ENCODE results near the gene APOC3.
"Not testable (repeated sequence)": the region's sequence is repeated elsewhere in the genome, so short reads cannot be mapped to it uniquely, and the experiment has no call there.

Gene APOC3

DNA sequence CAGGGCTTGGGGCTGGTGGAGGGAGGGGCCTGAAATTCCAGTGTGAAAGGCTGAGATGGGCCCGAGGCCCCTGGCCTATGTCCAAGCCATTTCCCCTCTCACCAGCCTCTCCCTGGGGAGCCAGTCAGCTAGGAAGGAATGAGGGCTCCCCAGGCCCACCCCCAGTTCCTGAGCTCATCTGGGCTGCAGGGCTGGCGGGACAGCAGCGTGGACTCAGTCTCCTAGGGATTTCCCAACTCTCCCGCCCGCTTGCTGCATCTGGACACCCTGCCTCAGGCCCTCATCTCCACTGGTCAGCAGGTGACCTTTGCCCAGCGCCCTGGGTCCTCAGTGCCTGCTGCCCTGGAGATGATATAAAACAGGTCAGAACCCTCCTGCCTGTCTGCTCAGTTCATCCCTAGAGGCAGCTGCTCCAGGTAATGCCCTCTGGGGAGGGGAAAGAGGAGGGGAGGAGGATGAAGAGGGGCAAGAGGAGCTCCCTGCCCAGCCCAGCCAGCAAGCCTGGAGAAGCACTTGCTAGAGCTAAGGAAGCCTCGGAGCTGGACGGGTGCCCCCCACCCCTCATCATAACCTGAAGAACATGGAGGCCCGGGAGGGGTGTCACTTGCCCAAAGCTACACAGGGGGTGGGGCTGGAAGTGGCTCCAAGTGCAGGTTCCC is at the start of gene APOC3:
APOC3 (plus strand) TSS at position 383 of the 659 bp plus-strand sequence. CDS start 676 bp downstream, outside the sequence.
- no peak for DNase-seq

DNA sequence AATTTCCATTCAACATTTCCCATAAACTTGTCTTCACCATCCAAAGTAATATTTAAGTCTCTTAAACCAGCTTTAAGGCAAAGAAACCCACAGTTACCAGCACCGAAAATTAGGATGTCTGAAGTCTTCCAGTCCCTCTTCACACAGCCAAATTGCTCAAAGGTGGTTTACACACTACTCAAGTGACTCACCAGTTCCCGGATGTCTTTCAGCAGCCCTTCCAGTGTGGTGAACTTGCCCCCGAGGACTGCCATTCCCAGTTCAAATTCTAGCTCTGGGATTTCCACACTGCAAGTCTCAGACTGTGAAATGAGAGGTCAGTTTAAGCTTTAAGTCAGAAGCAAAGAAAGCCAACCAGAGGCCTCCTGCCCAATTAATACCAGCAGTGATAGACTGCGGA is 47.0 kb upstream of the APOC3 start:
- DNase-seq = no peak

DNA sequence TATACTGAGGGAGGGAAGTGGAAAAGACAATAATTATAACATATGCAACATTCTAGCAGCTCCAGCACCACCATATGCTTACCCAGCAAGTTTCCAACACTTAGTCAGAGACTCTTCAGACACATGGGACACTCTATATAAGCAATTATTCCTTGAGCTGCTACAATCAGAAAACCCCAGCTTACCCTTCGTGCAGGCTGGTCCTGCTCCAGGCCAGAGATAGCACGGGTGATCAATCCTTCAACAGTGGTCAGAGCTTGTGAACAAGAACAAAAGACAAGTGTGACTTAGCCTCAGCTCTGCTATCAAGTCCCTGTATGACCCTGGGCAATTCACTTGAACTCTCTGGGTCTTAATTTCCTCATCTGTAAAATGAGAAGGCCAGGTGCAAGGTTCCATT is 43.4 kb upstream of the APOC3 start:
- no peak for DNase-seq

DNA sequence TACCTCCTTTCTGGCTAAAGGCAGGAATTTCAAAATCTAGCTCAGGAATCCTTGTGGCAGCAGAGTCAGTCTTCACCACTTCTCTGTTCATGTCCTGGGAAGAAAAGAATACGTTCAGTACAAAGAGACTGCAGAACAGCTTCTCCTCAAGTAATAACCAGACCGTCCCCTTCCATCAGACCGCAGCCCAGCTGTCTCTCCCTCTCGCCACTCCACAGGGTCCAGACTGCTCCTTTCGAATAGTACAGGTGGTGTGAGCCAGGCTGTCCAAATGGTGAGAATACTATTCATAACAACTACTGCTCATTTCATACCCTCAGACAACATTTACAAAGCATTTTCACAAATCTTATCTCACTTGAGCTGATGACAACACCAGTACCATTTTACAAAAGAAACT is 42.7 kb upstream of the APOC3 start:
- DNase-seq = no peak

DNA sequence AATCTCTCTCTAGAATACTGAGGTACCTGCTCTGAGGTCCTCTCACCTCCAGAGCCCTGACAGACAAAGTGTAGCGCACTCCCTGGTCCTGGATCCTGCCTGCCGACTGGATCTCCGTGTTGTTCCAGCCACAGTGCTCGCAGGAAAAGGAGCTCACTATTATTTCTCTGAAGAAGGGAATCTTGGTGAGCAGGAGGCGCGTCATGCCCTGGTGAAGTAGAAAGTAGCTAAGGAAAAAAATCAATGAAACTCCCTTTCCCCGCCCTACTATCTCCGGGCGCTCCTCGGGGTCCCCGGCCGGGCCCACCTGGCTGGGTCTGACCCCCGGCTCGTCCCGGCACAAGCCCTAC is 42.3 kb upstream of the APOC3 start:
- DNase-seq = no peak

DNA sequence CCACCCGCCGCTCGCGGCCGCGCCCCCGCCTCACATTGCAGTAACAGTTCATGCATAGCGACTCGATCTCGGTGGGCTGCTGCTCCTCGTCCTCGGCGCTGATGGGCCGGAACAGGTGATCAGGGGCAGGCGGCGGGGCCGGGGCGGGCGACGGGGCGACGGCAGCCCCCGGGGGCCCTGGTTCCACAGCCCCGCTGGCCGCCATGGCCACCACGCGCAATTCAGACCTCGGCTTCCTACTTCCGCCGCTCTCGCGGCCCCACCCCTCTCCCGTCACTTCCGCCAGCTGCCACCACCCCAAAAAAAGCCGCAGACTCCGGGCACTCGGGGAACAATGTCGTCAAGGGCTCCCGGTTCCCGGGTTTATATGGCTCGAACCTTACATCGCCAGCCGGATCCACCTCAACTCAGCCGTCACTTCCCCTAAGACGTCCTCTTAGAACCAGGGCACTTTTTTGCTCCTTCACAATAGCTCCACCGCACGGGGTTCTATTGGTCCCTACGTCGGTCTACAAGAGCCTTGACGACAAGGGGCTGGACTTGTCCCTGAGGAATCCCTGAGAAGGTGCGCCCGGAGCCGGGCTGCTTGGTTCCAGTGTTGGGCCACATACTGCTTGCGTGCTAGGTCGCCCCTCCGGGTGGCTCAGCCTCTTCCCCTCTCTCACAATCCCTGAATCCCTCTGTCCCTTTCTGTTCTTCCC is 41.8 kb upstream of the APOC3 start, which contains the start of gene ZPR1:
ZPR1 (minus strand) TSS at position 238 of the 701 bp plus-strand sequence; CDS start at position 205, 33 bp downstream.
- peak; percentile 87 for DNase-seq

DNA sequence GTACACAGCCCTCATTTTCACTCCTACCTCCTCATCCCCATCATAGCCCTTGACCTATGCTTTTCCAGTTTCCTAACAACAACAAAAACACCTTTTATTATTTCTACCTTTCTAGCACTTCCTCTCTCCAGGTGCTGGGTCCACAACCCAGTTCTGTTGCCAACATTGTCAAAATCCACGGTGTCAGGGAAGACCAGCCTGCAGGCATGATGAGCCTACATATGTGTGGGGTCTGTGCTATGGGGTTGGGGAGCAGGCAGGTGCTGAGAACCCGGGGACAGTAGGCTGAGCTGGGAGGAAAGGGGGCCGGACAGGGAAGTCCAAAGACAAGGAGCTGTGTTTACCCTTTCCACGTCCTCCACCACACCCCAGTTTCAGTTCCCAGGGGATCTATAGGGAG is 41.2 kb upstream of the APOC3 start:
- DNase-seq = no peak

DNA sequence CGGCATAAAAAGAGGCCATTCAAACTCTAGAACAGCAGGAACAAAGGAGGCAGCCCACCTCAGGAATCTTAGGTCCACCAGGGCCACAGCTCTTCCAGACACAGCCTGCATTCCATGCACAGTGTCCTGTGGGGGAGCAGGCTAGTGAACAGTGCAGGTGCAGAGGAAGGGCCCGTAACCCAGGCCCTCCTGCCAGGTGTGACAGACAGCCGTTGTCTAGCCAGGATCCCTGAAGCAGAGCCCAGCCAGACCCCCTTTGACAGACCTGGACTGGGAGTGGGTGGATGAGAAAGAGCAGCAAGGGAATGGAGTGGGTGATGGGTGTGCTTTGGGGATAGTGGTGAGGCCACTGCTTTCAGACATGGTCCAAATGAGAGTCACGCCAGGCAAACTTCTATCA is 40.7 kb upstream of the APOC3 start:
- DNase-seq = no peak

DNA sequence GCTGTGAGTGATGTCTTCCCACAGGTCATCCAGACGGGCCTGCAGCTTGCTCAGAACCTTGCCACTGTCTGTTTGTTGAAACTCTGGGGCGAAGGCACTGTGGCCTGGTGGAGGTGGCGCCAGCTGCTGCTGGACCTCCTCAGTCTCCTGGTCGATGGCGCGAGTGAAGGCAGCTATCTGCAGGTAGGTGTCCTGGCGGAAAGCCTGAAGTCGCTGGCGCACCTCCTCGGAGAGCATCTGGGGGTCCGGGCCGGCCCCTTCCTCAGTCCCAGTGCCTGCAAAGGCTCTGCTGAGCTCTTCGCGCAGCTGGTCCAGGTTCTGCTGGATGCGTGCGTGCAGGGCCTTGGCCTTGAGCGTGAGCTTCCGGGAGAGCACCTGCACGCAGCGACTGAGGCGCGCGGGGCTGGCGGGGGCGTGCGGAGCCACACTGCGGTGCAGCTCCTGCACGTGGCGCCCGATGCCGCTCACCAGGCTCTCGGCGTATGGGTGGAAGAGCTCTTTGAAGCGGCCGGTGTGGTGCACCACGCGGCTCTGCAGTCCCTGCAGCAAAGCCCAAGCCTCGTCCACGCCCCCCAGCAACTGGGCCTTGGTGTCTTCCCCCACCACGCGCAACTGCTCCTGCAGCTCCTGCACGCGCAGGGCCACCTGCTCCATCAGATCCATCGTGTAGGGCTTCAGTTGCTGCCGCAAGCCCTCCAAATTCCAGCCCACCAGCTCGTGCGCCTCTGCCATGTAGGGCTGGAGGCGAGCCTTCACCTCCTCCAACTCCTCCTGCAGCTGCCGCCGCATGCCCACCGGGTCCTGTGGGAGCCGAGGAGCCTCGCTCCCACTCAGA is 39.3 kb upstream of the APOC3 start:
- no peak for DNase-seq

DNA sequence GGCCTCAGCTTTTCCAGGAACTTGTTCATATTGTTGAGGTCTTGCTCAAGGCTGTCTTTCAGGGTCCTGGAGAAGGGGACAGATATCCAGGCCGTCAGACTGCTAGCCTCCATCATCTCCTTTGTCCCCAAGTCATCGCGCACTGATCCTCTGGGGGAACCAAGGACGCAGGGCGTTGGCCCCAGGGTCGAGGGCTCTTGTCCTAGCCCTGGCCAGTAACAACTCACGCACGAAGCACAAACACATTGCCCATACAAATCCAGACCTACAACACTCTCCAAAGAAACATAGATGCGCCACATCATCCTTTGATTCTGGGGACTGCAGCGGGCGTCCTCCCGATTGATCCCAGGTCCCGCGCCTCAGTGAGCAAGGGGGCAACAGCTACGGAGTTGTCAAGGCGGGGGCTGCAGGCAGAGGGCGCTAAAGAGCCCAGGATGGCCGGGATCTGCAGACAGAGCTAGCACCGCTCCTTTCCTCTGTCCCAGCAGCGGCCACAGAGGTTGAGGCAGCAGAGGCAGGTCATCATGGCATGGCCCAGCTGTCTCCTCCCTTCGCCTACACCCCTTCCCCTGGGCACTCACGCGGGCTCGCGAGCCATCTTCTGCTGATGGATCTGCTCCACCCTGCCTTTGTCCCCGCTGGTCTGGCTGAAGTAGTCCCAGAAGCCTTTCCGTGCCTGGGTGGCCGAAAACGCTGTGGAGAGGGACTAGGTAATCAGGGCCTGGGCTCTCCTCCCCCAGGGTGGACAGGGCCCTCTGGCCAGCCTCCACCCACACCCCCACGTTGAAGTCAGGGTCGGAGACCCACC is 38.5 kb upstream of the APOC3 start:
- DNase-seq = peak; percentile 79

DNA sequence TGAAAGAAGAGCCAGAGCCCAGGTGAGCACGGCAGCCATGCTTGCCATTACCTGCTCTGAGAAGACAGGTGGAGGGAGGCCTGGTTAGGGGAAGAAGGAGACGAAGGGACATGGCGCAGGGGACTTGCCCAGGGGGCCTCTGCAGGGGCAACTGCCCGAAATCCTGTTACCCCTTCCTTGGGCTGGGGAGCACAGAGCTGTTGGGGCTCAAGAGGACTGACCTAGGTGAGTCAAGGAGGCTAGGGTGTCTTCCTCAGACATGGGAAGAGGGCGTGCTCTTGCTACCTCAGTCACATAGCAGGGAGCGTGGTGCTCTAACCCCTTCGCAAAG is 37.9 kb upstream of the APOC3 start, which contains the start of gene APOA5:
APOA5 (minus strand) TSS at position 67 of the 331 bp plus-strand sequence; CDS start at position 48, 19 bp downstream.
- DNase-seq = no peak

DNA sequence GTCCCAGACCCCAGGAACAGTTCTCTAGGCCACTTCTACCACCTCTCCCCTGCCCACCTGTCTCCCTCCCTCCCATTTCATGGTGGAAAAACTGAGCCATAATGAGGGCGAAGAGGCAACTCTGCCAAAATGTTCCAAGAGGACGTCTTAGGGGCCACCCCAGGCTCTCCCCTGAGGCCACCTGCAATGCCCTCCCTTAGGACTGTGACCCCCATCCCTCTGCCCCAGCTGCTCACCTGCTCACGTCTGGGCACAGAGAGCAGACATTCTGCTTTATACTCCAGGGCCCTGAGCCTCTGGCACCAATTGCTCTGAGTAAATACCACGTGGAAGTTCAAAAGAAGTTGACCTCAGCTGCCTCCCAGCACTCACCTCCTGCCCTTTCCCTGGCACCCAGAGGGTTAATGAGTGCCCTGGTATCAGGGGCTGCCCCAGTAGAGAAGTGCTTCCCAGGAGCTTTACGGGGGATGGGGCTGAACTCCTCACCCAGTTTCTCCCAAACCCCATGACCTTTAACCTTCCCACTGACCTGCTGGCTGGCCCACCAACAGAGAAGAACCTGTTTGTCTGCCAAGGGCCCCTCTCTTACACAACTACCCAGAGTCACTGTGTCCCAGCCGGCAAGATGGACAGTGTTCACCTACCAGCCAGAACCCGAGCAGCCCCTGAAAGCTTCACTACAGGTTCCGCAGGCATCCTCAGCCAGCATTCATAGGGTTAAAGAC is 37.4 kb upstream of the APOC3 start:
- no peak for DNase-seq

DNA sequence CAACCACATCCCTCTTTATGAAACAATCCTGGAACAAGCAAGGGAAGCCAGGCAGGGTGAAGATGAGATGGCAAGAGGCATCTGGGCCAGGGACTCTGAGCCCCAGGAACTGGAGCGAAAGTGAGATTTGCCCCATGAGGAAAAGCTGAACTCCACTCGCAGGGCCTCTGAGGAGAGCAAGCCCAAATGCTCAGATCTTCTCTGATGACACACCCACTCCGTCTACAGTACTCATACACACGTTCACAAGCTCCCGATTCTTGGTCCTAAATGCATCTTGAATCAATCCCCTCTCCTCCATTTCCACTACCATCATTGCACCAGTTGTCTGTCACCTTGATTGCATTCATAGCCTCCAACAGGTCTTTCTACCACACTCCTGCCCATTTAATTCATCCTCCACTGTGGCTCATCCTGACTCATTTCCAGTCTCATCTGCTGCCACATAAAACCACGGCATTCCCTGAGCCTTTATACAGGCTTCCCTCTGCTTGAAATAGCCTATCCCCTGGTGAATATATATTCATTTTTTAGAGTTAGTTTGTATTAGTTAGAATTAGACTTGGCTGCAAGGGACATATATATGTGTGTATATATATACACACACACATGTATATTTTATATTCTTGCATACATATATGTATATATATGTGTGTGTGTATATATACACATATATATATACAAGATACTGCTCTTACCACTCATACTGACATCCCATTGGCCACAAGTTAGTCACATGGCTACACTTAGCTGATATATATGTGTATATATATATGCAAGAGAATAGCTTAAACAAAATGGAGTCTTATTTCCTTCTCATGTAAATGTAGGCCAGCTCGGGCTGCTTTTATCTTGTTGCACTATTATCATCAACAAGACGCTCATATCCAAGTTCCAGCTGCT is 36.6 kb upstream of the APOC3 start:
- DNase-seq = no peak

DNA sequence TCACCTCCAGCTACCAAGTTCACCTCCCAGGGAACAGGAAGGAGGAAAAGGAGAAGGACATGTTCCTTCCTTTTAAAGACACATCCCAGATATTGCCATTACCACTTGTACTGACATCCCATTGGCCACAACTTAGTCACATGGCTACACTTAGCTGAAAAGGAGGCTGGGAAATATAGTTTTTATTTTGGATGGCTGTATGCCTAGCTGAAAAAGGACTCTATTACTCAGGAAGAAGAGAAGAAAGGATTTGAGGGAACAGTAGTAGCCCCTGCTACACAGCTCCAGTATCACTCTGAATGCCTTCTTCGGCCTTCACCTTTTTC is 36.0 kb upstream of the APOC3 start:
- DNase-seq = no peak

DNA sequence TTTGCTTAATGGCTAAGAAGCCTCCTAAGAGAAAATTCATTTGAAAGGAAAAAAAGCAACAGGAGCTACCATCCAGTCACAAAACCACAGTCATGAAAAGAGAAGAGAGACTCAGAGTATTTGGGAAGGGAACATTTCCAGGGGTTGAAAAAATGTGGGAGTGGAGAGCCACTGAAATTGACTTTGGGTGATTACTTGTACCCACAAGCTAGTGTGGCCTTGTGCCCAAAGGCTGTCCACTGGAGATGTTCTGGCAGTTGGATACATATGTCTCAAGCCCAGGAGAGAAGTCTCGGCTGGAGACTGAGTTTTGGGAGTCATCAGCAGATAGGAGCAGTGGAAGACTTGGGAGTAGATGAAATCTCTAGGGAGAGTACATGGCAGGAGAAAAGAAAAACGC is 34.9 kb upstream of the APOC3 start:
- no peak for DNase-seq

DNA sequence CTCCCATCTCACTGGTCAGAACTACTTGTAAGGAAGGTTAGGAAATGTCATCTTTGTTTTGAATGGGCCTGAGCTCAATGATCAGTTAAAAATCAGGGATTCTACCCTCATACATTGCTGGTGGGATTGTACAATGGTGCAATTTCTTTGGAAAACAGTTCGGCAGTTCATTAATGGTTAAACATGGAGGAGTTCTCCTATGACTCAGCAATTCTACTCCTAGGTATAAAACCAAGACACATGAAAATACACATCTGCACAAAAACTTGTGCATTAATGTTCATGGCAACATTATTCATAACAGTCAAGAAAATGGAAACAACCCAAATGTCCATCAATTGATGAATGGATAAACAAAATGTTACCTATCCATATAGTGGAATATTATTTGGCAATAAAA is 33.2 kb upstream of the APOC3 start:
- DNase-seq = no peak

DNA sequence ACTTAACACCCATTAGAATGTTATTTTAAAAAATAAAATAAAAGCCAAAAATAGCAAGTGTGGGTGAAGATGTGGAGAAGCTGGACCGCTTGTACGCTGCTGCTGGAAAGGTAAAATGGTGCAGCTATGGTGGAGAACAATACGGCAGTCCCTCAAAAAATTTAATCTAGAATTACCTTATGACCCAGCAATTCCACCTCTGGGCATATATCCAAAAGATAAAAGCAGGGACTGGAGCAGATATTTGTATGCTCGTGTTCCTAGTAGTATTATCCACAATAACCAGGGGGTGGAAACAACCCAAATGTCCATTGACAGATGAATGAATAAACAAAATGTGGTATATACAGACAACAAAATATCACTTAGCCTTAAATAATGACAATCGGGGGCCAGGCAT is 31.9 kb upstream of the APOC3 start:
- DNase-seq = no peak

DNA sequence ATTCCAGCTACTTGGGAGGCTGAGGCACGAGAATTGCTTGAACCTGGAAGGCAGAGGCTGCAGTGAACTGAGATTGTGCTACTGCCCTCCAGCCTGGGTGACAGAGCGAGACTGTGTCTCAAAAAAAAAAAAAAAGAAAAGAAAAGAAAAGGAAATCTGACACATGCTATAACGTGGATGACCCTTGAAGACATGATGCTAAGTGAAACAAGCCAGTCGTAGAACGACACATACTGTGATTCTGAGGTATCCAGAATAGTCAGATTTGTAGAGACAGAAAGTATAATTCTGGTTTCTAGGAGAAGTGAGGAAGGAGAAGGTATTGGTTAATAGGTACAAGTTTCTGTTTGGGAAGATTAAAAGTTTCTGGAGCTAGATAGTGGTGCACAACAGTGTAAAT is 31.3 kb upstream of the APOC3 start:
- DNase-seq = no peak

DNA sequence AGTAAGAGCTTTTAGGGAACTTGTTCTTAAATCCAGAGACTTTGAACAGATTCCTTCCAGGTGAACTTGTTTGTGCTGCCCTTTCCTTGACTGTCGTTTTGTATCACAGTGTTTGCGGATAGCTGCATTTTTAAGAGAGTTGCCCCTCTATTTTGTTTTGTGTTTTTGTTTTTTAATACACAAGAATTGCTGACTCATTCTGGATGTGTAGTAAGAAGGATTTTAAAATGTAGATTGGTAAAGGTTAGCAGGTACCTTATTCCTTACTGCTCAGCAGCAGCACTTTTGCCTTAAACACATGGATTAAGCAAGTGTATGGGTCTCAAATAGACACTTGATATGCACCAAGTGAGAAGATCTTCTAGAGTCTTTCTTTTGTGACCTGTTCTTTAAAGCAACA is 29.1 kb upstream of the APOC3 start:
- no peak for DNase-seq

DNA sequence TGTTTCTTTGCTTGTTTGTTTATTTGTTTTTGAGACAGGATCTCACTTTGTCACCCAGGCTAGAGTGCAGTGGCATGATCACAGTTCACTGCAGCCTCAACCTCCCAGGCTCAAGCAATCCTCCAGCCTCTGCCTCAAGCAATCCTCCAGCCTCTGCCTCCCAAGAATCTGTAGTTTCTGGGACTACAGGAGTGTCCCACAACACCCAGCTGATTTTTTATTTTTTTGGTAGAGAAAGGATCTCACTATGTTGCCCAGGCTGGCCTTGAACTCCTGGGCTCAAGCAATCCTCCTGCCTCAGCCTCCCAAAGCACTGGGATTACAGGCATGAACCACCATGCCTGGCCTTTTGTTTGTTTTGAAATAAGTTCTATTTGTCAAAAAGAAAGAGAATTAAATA is 28.0 kb upstream of the APOC3 start:
- DNase-seq = not testable (repeated sequence)

DNA sequence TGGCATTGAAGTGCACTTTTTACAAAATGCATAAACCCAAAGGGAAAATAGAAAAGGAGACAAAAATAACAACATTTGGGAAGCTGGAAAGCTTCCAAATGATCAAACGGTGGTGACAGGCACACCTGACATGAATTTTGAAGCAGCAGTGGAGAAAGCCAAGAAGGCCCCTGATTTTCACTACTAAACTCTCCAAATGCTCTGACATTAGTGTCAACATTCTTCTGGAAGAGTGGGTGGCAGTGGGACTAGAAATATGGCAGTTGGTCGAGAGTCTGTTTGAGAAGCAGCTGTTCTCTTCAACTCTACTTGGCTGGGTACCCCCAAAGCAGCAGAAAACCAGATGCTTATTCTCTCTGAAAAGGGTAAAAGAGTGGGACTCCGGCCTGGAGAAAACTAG is 25.7 kb upstream of the APOC3 start:
- DNase-seq = no peak
